ENCODE results near the gene OBP2A.

DNA sequence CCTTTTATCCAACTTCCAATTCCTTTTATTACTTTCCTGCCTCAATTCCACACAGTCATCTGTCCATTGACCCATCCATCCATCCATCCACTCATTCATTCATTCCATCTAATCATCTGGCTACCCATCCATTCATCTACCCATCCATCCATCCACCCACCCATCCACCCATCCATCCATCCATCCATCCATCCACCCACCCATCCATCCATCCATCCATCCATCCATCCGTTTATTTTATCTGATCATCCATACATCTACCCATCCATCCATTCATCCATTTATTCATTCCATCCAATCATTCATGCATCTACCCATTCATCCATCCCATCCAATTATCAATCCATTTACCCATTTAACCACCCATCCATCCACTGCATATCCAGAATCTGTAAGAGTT lies 27.2 kb downstream of the OBP2A start:
- TF ChIP-seq POLR2A (IDR thresholded peaks at IDR 0.05; ENCODE audit: low read length) (no peak), GATA1 (IDR thresholded peaks at IDR 0.05; ENCODE audit: low read depth, low read length) (no peak)

Measured in erythroblast (primary cell).